AG09319 (cell line): ENCODE measurements around the gene CCDC8.

ENCODE experiments used
- DNase-seq: peaks from one replicate; pipeline ENCODE4 v3.0.0-alpha.2; 2010; ENCODE audit warnings: low read depth; ENCODE audit errors: extremely low read depth
- TF ChIP-seq, protein P1 (sequence below): IDR thresholded peaks from 2 replicates; pipeline ENCODE4 v1.5.1; 2011; ENCODE audit warnings: low read depth, mild to moderate bottlenecking, inconsistent platforms, low read length, moderate library complexity

CCDC8 gene

GRCh38 chr19:46367426-46367825, 45.9 kb downstream of the CCDC8 start:
- TF ChIP-seq, protein P1, sequence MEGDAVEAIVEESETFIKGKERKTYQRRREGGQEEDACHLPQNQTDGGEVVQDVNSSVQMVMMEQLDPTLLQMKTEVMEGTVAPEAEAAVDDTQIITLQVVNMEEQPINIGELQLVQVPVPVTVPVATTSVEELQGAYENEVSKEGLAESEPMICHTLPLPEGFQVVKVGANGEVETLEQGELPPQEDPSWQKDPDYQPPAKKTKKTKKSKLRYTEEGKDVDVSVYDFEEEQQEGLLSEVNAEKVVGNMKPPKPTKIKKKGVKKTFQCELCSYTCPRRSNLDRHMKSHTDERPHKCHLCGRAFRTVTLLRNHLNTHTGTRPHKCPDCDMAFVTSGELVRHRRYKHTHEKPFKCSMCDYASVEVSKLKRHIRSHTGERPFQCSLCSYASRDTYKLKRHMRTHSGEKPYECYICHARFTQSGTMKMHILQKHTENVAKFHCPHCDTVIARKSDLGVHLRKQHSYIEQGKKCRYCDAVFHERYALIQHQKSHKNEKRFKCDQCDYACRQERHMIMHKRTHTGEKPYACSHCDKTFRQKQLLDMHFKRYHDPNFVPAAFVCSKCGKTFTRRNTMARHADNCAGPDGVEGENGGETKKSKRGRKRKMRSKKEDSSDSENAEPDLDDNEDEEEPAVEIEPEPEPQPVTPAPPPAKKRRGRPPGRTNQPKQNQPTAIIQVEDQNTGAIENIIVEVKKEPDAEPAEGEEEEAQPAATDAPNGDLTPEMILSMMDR = no peak
- DNase-seq = no peak

- TF ChIP-seq, protein P1 = no peak
- no peak for DNase-seq
Observed at GRCh38 chr19:46366620-46367292, 46.6 kb downstream of the CCDC8 start.

DNA sequence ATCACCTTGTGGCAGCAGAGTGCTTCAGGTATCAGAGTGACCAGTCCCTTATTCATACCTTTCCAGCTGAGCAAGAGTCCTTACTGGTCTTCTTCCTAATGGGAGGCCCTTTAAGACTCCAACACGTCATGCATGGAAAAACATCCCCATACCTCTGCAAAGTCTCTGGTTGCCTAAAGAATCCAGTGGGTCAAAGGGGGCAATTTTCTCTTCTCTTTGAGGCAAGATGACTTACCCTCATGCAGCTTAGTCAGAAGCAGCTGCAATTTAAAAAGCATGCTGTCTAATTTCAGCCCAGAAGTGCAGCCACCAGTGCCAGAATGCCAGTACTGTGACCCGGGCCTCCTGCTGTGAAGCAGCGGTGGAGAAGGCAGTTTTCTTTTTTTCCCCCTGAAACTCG, 47.8 kb downstream of the CCDC8 start:
- no peak for DNase-seq
- TF ChIP-seq, protein P1 = no peak

DNA sequence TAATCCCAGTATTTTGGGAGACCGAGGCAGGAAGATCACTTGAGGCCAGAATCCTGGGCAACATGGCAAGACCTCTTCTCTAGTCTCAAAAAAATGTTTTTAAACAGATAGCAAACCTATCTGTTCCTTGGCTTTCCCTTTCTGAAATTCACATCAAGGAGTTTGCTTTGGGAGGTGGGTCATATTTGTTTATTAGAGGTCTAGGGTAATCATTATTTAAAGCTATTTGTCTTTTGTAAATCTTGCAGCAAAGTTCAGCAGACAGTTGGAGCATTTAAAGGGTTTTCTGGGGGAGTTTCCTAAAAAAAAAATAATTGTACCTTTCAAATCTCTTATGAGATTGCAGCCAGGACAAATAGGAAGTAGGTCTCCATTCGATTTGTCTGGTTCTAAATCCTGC, 49.0 kb downstream of the CCDC8 start:
- DNase-seq = no peak
- TF ChIP-seq, protein P1 = no peak

GRCh38 chr19:46361915-46362314, 51.4 kb downstream of the CCDC8 start:
- TF ChIP-seq, protein P1 = no peak
- no peak for DNase-seq
